ENCODE results near the gene CRYZ. TPM values are rescaled to one million over a fixed set of nuclear protein-coding genes. Genes with fewer than 3 reads are reported as not detected.

The CRYZ gene
- total and polyA plus RNA-seq, 2 of the 4 experiments (the other 2 are of a cell fraction) = 40.6 to 43.4 TPM

GRCh38 chr1:74766579-74766978 is 33.7 kb upstream of the CRYZ start:
- H2AK5ac ChIP-seq (ENCODE audit: low read depth, low read length) = no peak overlapping the region
- ChIA-PET POLR2A (ENCODE audit: unreplicated experiment) (no interaction called here), CTCF (no interaction called here)
- H3K23ac ChIP-seq (ENCODE audit: low read depth, low read length) = no peak overlapping the region
- H2AK9ac ChIP-seq (replicated peaks; ENCODE audit: low read depth, low read length, poor library complexity) = no peak overlapping the region
- H3K9ac ChIP-seq (ENCODE audit: low read depth, low read length) = no peak overlapping the region
- H3K36me3 ChIP-seq (ENCODE audit: control insufficient read depth, insufficient read depth, low read length) = peaks cover 6% of the 10 kb centered on the region
- dilution Hi-C loops (cut with HindIII; ENCODE audit: low sequenced_read_pairs, unreplicated experiment) = no loop called here
- no peak overlapping the region for H4K8ac ChIP-seq (ENCODE audit: low read depth in 2 of 2, low read length in 2 of 2)
- H3K18ac ChIP-seq (ENCODE audit: low read depth, low read length) = no peak overlapping the region
- intact Hi-C loops (cut with micrococcal nuclease) = no loop called here
- no peak overlapping the region for H2BK15ac ChIP-seq (ENCODE audit: low read depth, low read length)
- no peak overlapping the region for H3K27ac ChIP-seq (ENCODE audit: insufficient read depth, low read length)
- H4K20me1 ChIP-seq (ENCODE audit: insufficient read depth, low read length) = no peaks in the 10 kb centered on the region
- peak overlapping the region; percentile 11; the same call in 1 of the 2 replicates for H3K56ac ChIP-seq (ENCODE audit: extremely low read depth, insufficient read depth, low read length)
- H3K9me3 ChIP-seq (ENCODE audit: control insufficient read depth, insufficient read depth, low read length) = no peaks in the 10 kb centered on the region
- no peaks in the 10 kb centered on the region for H3K27me3 ChIP-seq (ENCODE audit: control insufficient read depth, insufficient read depth, low read length)
- H2BK5ac ChIP-seq (ENCODE audit: low read depth, low read length, poor library complexity, severe bottlenecking) = no peak overlapping the region
- in situ Hi-C loops (cut with MboI; ENCODE audit: low sequenced_read_pairs) = loop anchor here (10.0 kb wide), 1 partner anchor 428 kb away; no protein-coding TSS in a partner anchor
- H3K4me1 ChIP-seq (ENCODE audit: control insufficient read depth, insufficient read depth, low read length) = no peaks in the 10 kb centered on the region
- no peak overlapping the region for H3K4me2 ChIP-seq (ENCODE audit: low read depth, low read length)
- no peak overlapping the region for H2BK120ac ChIP-seq (ENCODE audit: low read depth, low read length)
- no CpG with 5 or more reads among the region's 2 CpGs for WGBS, 2 experiments (ENCODE audit: extremely low coverage in 2 of 2, insufficient read length in 1 of 2)
- H4K91ac ChIP-seq (ENCODE audit: insufficient read depth, low read depth, low read length) = no peak overlapping the region
- ATAC-seq (ENCODE audit: low read depth) (peak; percentile 91), DNase-seq (peak; percentile 57)
- no peaks in the 10 kb centered on the region for H3K9me1 ChIP-seq (ENCODE audit: insufficient read depth, low read length)
- no peak overlapping the region for H3K4ac ChIP-seq (ENCODE audit: low read depth, low read length)
- no peak overlapping the region for H2BK20ac ChIP-seq (ENCODE audit: low read depth, low read length)
- no TSS peak for BruUV-seq (replicated peaks)
- no peak overlapping the region for H3K4me3 ChIP-seq (ENCODE audit: insufficient read depth, low read depth, low read length)
- no peak for TF ChIP-seq ELK1 (IDR thresholded peaks at IDR 0.05; ENCODE audit: borderline replicate concordance, low read depth, low read length)
- no peak for TF ChIP-seq BHLHE40 (IDR thresholded peaks at IDR 0.05; ENCODE audit: low read depth, low read length)
- TF ChIP-seq RFX5 (IDR thresholded peaks at IDR 0.05; ENCODE audit: low read depth, low read length) = no peak
- TF ChIP-seq NFE2L2 (IDR thresholded peaks at IDR 0.05; ENCODE audit: low read depth, low read length) = no peak
- no peak for TF ChIP-seq CTCF (conservative IDR thresholded peaks at IDR 0.05; ENCODE audit: low read depth, low read length)
- no peak for TF ChIP-seq SMC3 (IDR thresholded peaks at IDR 0.05; ENCODE audit: low read depth, low read length)
- TF ChIP-seq CEBPB (IDR thresholded peaks at IDR 0.05; ENCODE audit: low read depth, low read length) = no peak
- TF ChIP-seq MAFK (IDR thresholded peaks at IDR 0.05; ENCODE audit: low read depth, low read length) = no peak
- no peak overlapping the region for H4K5ac ChIP-seq (ENCODE audit: low read depth, low read length)
- H2AFZ ChIP-seq (replicated peaks; ENCODE audit: low read length, poor library complexity) = no peak overlapping the region
- H3K14ac ChIP-seq (replicated peaks; ENCODE audit: low read depth, low read length) = no peak overlapping the region
- H3K79me1 ChIP-seq (ENCODE audit: low read depth in 1 of 2, low read length in 2 of 2) = no peaks in the 10 kb centered on the region

Data from IMR-90 (cell line).